Right cardiac atrium (tissue), 5 donors: ENCODE results near the gene SH2D3C. TPM values are rescaled to one million over a fixed set of nuclear protein-coding genes. Genes with fewer than 3 reads are reported as not detected.
A peak's percentile ranks its signal among the peaks of the same experiment; 100 is the strongest.

Experiments used
- ATAC-seq, 2 donors: fragments of 200-7000 bp; cut with Tn5 transposase; one replicate each; pipeline versions ENCODE4 v1.8.0 to v1.9.1; 2020; ENCODE audit warnings: moderate library complexity in 2 of 2, mild to moderate bottlenecking in 1 of 2
- DNase-seq, 3 donors: peaks; one replicate each; pipeline ENCODE4 v3.0.0-alpha.2; 2020
- H3K27ac ChIP-seq: one replicate; pipeline ENCODE4 v1.5.1; 2013; ENCODE audit warnings: mild to moderate bottlenecking, low read length, control low read depth, moderate library complexity
- H3K27me3 ChIP-seq: one replicate; pipeline ENCODE4 v1.6.1; 2013; ENCODE audit not compliant: control insufficient read depth, insufficient read depth
- H3K4me1 ChIP-seq: one replicate; pipeline ENCODE4 v1.6.1; 2013; ENCODE audit warnings: low read length; ENCODE audit not compliant: control insufficient read depth, insufficient read depth
- H3K4me3 ChIP-seq: one replicate; pipeline ENCODE4 v1.5.1; 2013; ENCODE audit warnings: low read length, control low read depth
- H3K9me3 ChIP-seq: one replicate; pipeline ENCODE4 v1.6.1; 2013; ENCODE audit warnings: low read length; ENCODE audit not compliant: control insufficient read depth
- WGBS: extraction: QIAGEN DNeasy Blood & Tissue Kit; methylation state at CpG from one replicate; pipeline ENCODE4 v1.1.7; 2013; 5-methylcytosine and 5-hydroxymethylcytosine counted together
- intact Hi-C, 4 donors: fragments of 100-400 bp; cut with DNase I; formaldehyde crosslinking; loops; one replicate each; pipeline versions ENCODE4 v1.11.0 to v1.14.0; 2022 to 2023
- long read RNA-seq, 4 donors: library from polyadenylated mRNA; unstranded; transcript quantifications; one replicate each; pipeline ENCODE4 v2.0.0, GENCODE V29; 2020 to 2021
- polyA plus RNA-seq: library from polyadenylated mRNA; stranded (reverse); fragments of 200-250 nt; gene quantifications from one replicate; pipeline ENCODE4 v1.2.3, GENCODE V29; 2013
- total RNA-seq, 4 donors: library from RNA; stranded (reverse); fragmentation: NEBNext Ultra II Directional; extraction: Animal tissue kit (Norgen Biotek cat#: 25700); gene quantifications; one replicate each; pipeline ENCODE4 v1.2.1, GENCODE V29; 2021
- donor health status: healthy with polysubstance abuse.
- donor health status: DM: no; HTN: yes; CAD: no.
- donor health status: DM: no; HTN: no; CAD: no.
- donor health status: DM: no; HTN: yes; CAD: no; lungs with severe emphysema.
- donor health status: DM: yes; HTN: yes; CAD: no.

SH2D3C gene
- total RNA-seq (10 to 100 TPM in 3 of 4 donors, 1 to 10 TPM in 1; 9.4 to 15.5 (median 12.7) TPM), polyA plus RNA-seq (17.4 TPM)
- long read RNA-seq, donor 1, transcript SH2D3C-203 (11 exons, 2,750 nt): major isoform, 17 of 50 reads
- long read RNA-seq, donor 1, transcript SH2D3C-206 (11 exons, 2,794 nt): minor isoform, 7 of 50 reads
- long read RNA-seq, donor 1, partial matches to known transcripts: 21 of 50 reads
- long read RNA-seq, donor 1, other reads (novel, unspliced or antisense): 5 of 50 reads
- long read RNA-seq, donor 2, transcript SH2D3C-203 (11 exons, 2,750 nt): major isoform, 9 of 22 reads
- long read RNA-seq, donor 2, partial matches to known transcripts: 5 of 22 reads
- long read RNA-seq, donor 2, other reads (novel, unspliced or antisense): 4 of 22 reads
- long read RNA-seq, donor 3, transcript SH2D3C-203 (11 exons, 2,750 nt): major isoform, 32 of 88 reads
- long read RNA-seq, donor 3, transcript SH2D3C-206 (11 exons, 2,794 nt): minor isoform, 10 of 88 reads
- long read RNA-seq, donor 3, partial matches to known transcripts: 37 of 88 reads
- long read RNA-seq, donor 3, other reads (novel, unspliced or antisense): 9 of 88 reads
- long read RNA-seq, donor 4, transcript SH2D3C-203 (11 exons, 2,750 nt): major isoform, 8 of 12 reads
- long read RNA-seq, donor 4, partial matches to known transcripts: 2 of 12 reads
- long read RNA-seq, donor 4, other reads (novel, unspliced or antisense): 1 of 12 reads

- WGBS: 33% methylated on average over 13 of the region's 13 CpGs
- H3K4me3 ChIP-seq: no peak within 1 kb of the TSS
- DNase-seq: peak; percentile 59 to 85 (median 76)
- H3K9me3 ChIP-seq: no peaks in the 10 kb centered on the region
- intact Hi-C loops: loop anchor here in 1 of 4 donors (5.0 kb wide), 1 partner anchor 41 kb away; the partner anchor contains the start of gene TOR2A
- peak; percentile 67 to 68 for ATAC-seq
- H3K27ac ChIP-seq: peak within 1 kb of the TSS; percentile 60
- H3K27me3 ChIP-seq: no peaks in the 10 kb centered on the region
- H3K4me1 ChIP-seq: no peaks in the 10 kb centered on the region
These were observed at the start of gene SH2D3C for GRCh38 chr9:127778280-127779135. Gene SH2D3C, minus strand, starts transcription at chr9:127778666. Its CDS starts 39 bp downstream, at chr9:127778627.

GRCh38 chr9:127826253-127826913 lies 47.9 kb upstream of the SH2D3C start:
- ATAC-seq: no peak
- peak overlapping the region; percentile 79 for H3K27ac ChIP-seq
- intact Hi-C loops: loop anchor here in 1 of 4 donors (5.0 kb wide), 1 partner anchor 36 kb away; no protein-coding TSS in a partner anchor

GRCh38 chr9:127825319-127826051 lies 47.0 kb upstream of the SH2D3C start:
- Histone ChIP-seq H3K4me1 (peaks cover 19% of the 10 kb centered on the region), H3K9me3 (no peaks in the 10 kb centered on the region)
- peak; percentile 35 to 89 (median 87) for DNase-seq

More at GRCh38 chr9:127826253-127826913, 47.9 kb upstream of the SH2D3C start:
- 40% methylated on average over 7 of the region's 7 CpGs for WGBS
- H3K9me3 ChIP-seq: no peaks in the 10 kb centered on the region
- H3K27me3 ChIP-seq: no peaks in the 10 kb centered on the region
- peak in 1 of 3 donors; percentile 74 for DNase-seq
- H3K4me1 ChIP-seq: peaks cover 19% of the 10 kb centered on the region
- no peak overlapping the region for H3K4me3 ChIP-seq

GRCh38 chr9:127822108-127822507 lies 43.6 kb upstream of the SH2D3C start:
- H3K27ac ChIP-seq: no peak overlapping the region
- intact Hi-C loops: no loop called here

More at GRCh38 chr9:127825319-127826051, 47.0 kb upstream of the SH2D3C start:
- intact Hi-C loops: loop anchor here in 1 of 4 donors (5.0 kb wide), 1 partner anchor 37 kb away; no protein-coding TSS in a partner anchor
- no peak overlapping the region for H3K4me3 ChIP-seq
- 48% methylated on average over 42 of the region's 42 CpGs for WGBS
- H3K27me3 ChIP-seq: no peaks in the 10 kb centered on the region
- peak; percentile 1 to 17 for ATAC-seq
- H3K27ac ChIP-seq: peak overlapping the region; percentile 47

GRCh38 chr9:127818574-127818973 lies 40.1 kb upstream of the SH2D3C start:
- H3K27me3 ChIP-seq: no peaks in the 10 kb centered on the region
- H3K9me3 ChIP-seq: no peaks in the 10 kb centered on the region
- H3K27ac ChIP-seq: no peak overlapping the region
- ATAC-seq (no peak), DNase-seq (peak in 1 of 3 donors; percentile 42)
- no peaks in the 10 kb centered on the region for H3K4me1 ChIP-seq
- no peak overlapping the region for H3K4me3 ChIP-seq
- intact Hi-C loops: no loop called here
- WGBS: 86% methylated on average over 11 of the region's 11 CpGs

More at GRCh38 chr9:127822108-127822507, 43.6 kb upstream of the SH2D3C start:
- no peak for DNase-seq
- 62% methylated on average over 4 of the region's 4 CpGs for WGBS
- H3K4me3 ChIP-seq: no peak overlapping the region
- ATAC-seq: no peak
- peaks cover 7% of the 10 kb centered on the region for H3K4me1 ChIP-seq
- no peaks in the 10 kb centered on the region for H3K9me3 ChIP-seq
- H3K27me3 ChIP-seq: no peaks in the 10 kb centered on the region

- no peak for ATAC-seq
These were observed 39.5 kb upstream of the SH2D3C start for GRCh38 chr9:127817881-127818434.

GRCh38 chr9:127816728-127817127 lies 38.3 kb upstream of the SH2D3C start:
- H3K27ac ChIP-seq: no peak overlapping the region
- no peak for DNase-seq
- H3K4me1 ChIP-seq: no peaks in the 10 kb centered on the region
- H3K27me3 ChIP-seq: no peaks in the 10 kb centered on the region
- intact Hi-C loops: no loop called here
- H3K4me3 ChIP-seq: no peak overlapping the region
- WGBS: 83% methylated on average over 8 of the region's 8 CpGs
- ATAC-seq: peak in 1 of 2 donors; percentile 0
- H3K9me3 ChIP-seq: no peaks in the 10 kb centered on the region

More at GRCh38 chr9:127817881-127818434, 39.5 kb upstream of the SH2D3C start:
- DNase-seq: peak in 1 of 3 donors; percentile 67
- H3K4me3 ChIP-seq: no peak overlapping the region
- H3K27ac ChIP-seq: peak overlapping the region; percentile 6
- no peaks in the 10 kb centered on the region for H3K4me1 ChIP-seq
- WGBS: 77% methylated on average over 17 of the region's 17 CpGs
- intact Hi-C loops: no loop called here
- no peaks in the 10 kb centered on the region for H3K9me3 ChIP-seq
- no peaks in the 10 kb centered on the region for H3K27me3 ChIP-seq

GRCh38 chr9:127816362-127816725 lies 37.9 kb upstream of the SH2D3C start:
- no peaks in the 10 kb centered on the region for H3K27me3 ChIP-seq
- no peak overlapping the region for H3K4me3 ChIP-seq
- no peak overlapping the region for H3K27ac ChIP-seq
- WGBS: 43% methylated on average over 3 of the region's 3 CpGs
- DNase-seq (no peak), ATAC-seq (no peak)
- H3K4me1 ChIP-seq: no peaks in the 10 kb centered on the region
- intact Hi-C loops: no loop called here
- H3K9me3 ChIP-seq: no peaks in the 10 kb centered on the region

- Histone ChIP-seq H3K27me3 (no peaks in the 10 kb centered on the region), H3K27ac (no peak overlapping the region), H3K4me3 (no peak overlapping the region), H3K9me3 (no peaks in the 10 kb centered on the region), H3K4me1 (no peaks in the 10 kb centered on the region)
- intact Hi-C loops: no loop called here
- peak; percentile 55 to 82 (median 75) for DNase-seq
- ATAC-seq: peak; percentile 0 to 1
- 84% methylated on average over 33 of the region's 33 CpGs for WGBS
These were observed 37.3 kb upstream of the SH2D3C start for GRCh38 chr9:127815512-127816361.
